LNCaP clone FGC (cell line): ENCODE measurements around the gene PIGZ.

Source experiments
- DNase-seq: peaks from one replicate; pipeline ENCODE4 v3.0.0-alpha.2; 2011; ENCODE audit warnings: low read depth
- H3K4me3 ChIP-seq: 2 replicates; pipeline ENCODE4 v1.5.1; 2011; ENCODE audit warnings: mild to moderate bottlenecking, low read depth, low read length, control low read depth
- TF ChIP-seq, protein P1 (sequence below): IDR thresholded peaks from 2 replicates; pipeline ENCODE4 v1.5.1; 2012; ENCODE audit warnings: mild to moderate bottlenecking; ENCODE audit not compliant: control insufficient read depth, insufficient read depth; ENCODE audit errors: extremely low read depth

Gene PIGZ

DNA sequence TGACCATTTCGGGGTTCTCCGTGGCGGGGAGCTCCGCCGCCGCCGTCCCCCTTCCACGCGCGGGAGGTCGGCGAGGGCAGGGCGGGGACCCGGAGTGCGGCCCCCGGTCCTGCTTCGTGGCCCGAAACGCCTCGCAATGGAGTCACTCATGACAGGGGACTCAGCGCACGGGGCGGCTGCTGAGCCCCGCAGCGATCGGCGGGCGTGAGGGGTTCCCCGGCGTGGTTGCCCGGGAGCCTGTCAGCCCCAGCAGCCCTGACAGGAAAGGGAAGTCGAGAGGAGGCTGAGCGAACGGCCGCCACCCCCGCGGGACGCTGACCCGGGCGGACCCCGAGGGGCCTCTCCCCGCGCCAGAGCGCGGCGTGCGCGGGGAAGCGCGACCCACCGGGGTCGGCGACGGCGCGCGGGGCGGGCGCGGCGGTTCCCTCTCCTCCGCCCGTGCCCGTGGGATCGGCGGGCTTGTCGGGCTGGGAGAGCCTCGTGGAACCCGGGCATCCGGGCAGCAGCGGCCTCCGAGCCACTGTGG lies 564 bp upstream of the PIGZ start:
- TF ChIP-seq, protein P1, sequence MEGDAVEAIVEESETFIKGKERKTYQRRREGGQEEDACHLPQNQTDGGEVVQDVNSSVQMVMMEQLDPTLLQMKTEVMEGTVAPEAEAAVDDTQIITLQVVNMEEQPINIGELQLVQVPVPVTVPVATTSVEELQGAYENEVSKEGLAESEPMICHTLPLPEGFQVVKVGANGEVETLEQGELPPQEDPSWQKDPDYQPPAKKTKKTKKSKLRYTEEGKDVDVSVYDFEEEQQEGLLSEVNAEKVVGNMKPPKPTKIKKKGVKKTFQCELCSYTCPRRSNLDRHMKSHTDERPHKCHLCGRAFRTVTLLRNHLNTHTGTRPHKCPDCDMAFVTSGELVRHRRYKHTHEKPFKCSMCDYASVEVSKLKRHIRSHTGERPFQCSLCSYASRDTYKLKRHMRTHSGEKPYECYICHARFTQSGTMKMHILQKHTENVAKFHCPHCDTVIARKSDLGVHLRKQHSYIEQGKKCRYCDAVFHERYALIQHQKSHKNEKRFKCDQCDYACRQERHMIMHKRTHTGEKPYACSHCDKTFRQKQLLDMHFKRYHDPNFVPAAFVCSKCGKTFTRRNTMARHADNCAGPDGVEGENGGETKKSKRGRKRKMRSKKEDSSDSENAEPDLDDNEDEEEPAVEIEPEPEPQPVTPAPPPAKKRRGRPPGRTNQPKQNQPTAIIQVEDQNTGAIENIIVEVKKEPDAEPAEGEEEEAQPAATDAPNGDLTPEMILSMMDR = no peak
- DNase-seq = no peak
- H3K4me3 ChIP-seq = peak overlapping the region; percentile 56

- TF ChIP-seq, protein P1 = no peak
- H3K4me3 ChIP-seq = peak overlapping the region; percentile 57
- DNase-seq = no peak
Observed at GRCh38 chr3:196967412-196968232, 1.0 kb downstream of the PIGZ start.

- DNase-seq = no peak
- TF ChIP-seq, protein P1 = no peak
- H3K4me3 ChIP-seq = no peak overlapping the region
Observed at GRCh38 chr3:196966526-196967401, 1.9 kb downstream of the PIGZ start.

GRCh38 chr3:196965804-196966173 lies 2.8 kb downstream of the PIGZ start:
- H3K4me3 ChIP-seq = no peak overlapping the region
- TF ChIP-seq, protein P1 = no peak
- no peak for DNase-seq

- H3K4me3 ChIP-seq = no peak overlapping the region
- TF ChIP-seq, protein P1 = no peak
Observed at GRCh38 chr3:196965112-196965803, 3.4 kb downstream of the PIGZ start.

DNA sequence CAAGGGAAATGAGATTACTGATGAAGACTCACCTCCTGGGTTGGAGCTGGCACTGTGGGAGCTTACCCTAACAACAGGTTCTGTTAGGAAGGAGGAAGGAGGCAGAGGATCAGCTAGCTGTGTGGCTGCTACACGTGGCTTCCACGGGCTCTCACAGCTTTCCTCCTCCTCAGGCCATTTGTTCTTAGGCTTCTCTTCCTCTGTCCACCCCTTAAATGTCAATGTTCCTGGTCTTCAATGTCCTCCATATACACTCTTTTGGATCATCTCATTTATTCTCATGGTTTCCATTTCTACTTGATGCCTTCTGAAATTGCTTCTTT lies 5.0 kb downstream of the PIGZ start:
- H3K4me3 ChIP-seq = no peak overlapping the region
- TF ChIP-seq, protein P1 = no peak
- no peak for DNase-seq

More at GRCh38 chr3:196965112-196965803, 3.4 kb downstream of the PIGZ start:
- no peak for DNase-seq
